Ovary (tissue), 3 donors: ENCODE results near the gene FGGY.

ENCODE experiments used
- CTCF ChIP-seq, 3 donors: fragments of 450-650 bp in 2 of 3; fragments of 200-600 bp in 1 of 3; IDR thresholded peaks; one replicate each; pipeline versions ENCODE4 v1.5.1 to v1.8.0; 2016 to 2022; ENCODE audit warnings: antibody characterized with exemption in 3 of 3, mild to moderate bottlenecking in 1 of 3
- EP300 ChIP-seq: sonication (generic); formaldehyde crosslinking; IDR thresholded peaks from one replicate; pipeline ENCODE4 v1.6.1; 2017; ENCODE audit warnings: antibody characterized with exemption
- POLR2A ChIP-seq: fragments of 450-650 bp; IDR thresholded peaks from one replicate; pipeline ENCODE4 v1.6.1; 2017; ENCODE audit warnings: antibody characterized with exemption, mild to moderate bottlenecking, moderate library complexity
- donor health status: DM: no; HTN: no; CAD: no.

DNA sequence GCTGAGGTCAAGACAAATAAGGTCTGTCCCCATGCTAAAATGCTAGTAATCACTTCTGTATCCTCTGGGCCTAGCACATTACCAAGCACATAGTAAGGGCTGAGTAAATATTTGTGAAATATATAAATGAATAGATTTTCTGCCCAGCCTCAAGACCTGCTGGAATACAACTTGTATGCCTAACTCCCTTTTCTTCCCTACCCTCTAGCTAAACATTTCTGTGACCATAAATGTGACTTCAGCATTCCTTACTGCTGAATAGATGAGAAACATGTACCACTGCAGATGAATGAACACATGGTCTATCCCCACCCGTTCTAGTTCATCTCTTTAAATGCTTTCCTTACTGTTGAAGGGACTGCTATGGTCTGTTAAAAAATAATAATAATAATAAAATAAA, 308.9 kb downstream of the FGGY start:
- TF ChIP-seq CTCF (IDR thresholded peaks at IDR 0.05) (no peak), POLR2A (no peak), EP300 (no peak)
